NCI-H2107 (cell line): ENCODE results near the gene INPP5J.
"Not testable (repeated sequence)": the region's sequence is repeated elsewhere in the genome, so short reads cannot be mapped to it uniquely, and the experiment has no call there.

Experiments used
- DNase-seq: peaks from one replicate; lab custom pipeline; 2025; lab: John Stamatoyannopoulos, UW

INPP5J gene

GRCh38 chr22:31122532-31123291, at the start of gene INPP5J:
Gene INPP5J (plus strand): TSS chr22:31122966. CDS start chr22:31123015, 49 bp downstream.
- DNase-seq = peak; percentile 16

GRCh38 chr22:31073125-31073524, 49.6 kb upstream of the INPP5J start:
- not testable (repeated sequence) for DNase-seq

- DNase-seq = not testable (repeated sequence)
These were observed 49.1 kb upstream of the INPP5J start for GRCh38 chr22:31073545-31074145.

- DNase-seq = no peak
These were observed 46.8 kb upstream of the INPP5J start for GRCh38 chr22:31075961-31076360.

- no peak for DNase-seq
These were observed 45.1 kb upstream of the INPP5J start for GRCh38 chr22:31077681-31078080.

GRCh38 chr22:31078389-31078788, 44.4 kb upstream of the INPP5J start:
- not testable (repeated sequence) for DNase-seq

GRCh38 chr22:31079095-31079642, 43.6 kb upstream of the INPP5J start:
- no peak for DNase-seq

GRCh38 chr22:31080164-31080847, 42.5 kb upstream of the INPP5J start:
- DNase-seq = no peak

GRCh38 chr22:31080848-31081649, 41.7 kb upstream of the INPP5J start, which contains the start of gene SMTN:
Gene SMTN (plus strand): TSS chr22:31081318. CDS start chr22:31083259, 1,941 bp downstream.
- DNase-seq = peak; percentile 33

GRCh38 chr22:31081963-31082605, 40.7 kb upstream of the INPP5J start:
- DNase-seq = no peak

- no peak for DNase-seq
These were observed 40.0 kb upstream of the INPP5J start for GRCh38 chr22:31082606-31083376.

- no peak for DNase-seq
These were observed 39.4 kb upstream of the INPP5J start for GRCh38 chr22:31083377-31083768.

- no peak for DNase-seq
These were observed 38.6 kb upstream of the INPP5J start for GRCh38 chr22:31083923-31084810.

- DNase-seq = no peak
These were observed 37.8 kb upstream of the INPP5J start for GRCh38 chr22:31084811-31085492.

GRCh38 chr22:31085493-31085824, 37.3 kb upstream of the INPP5J start:
- DNase-seq = no peak

GRCh38 chr22:31085928-31086327, 36.8 kb upstream of the INPP5J start:
- DNase-seq = no peak

GRCh38 chr22:31086703-31087330, 35.9 kb upstream of the INPP5J start:
- DNase-seq = no peak

- DNase-seq = no peak
These were observed 35.0 kb upstream of the INPP5J start for GRCh38 chr22:31087744-31088215.
